Right forelimb (tissue), 1 donor: ENCODE measurements around the gene IQGAP2.

Experiments
- DNase-seq: peaks from one replicate; pipeline ENCODE4 v3.0.0-alpha.2; 2018

IQGAP2 gene

GRCh38 chr5:76384189-76384588, 18.9 kb upstream of the IQGAP2 start:
- DNase-seq: no peak

- no peak for DNase-seq
Observed at GRCh38 chr5:76384705-76385104, 18.4 kb upstream of the IQGAP2 start.

- no peak for DNase-seq
Observed at GRCh38 chr5:76385540-76385939, 17.5 kb upstream of the IQGAP2 start.

DNA sequence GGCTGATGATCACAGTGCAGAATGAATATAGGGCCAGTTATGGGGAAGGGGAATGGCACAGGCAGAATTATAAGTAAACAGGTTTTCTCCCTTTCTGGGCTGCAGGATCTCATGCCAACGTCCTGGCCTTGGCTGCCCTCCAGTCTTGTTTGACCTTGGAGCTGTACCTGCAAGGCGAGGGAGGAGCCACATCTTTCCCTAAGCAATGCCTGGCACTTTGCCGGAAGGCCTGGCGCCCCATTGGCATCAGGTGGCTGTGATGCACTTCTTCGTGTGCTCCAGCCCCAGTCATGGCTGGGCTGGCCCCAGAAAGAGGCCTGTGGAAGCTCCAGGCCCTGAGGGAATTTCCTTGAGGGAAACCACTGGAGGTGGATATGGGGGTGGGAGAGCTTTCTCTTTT, 16.7 kb upstream of the IQGAP2 start:
- DNase-seq: no peak

DNA sequence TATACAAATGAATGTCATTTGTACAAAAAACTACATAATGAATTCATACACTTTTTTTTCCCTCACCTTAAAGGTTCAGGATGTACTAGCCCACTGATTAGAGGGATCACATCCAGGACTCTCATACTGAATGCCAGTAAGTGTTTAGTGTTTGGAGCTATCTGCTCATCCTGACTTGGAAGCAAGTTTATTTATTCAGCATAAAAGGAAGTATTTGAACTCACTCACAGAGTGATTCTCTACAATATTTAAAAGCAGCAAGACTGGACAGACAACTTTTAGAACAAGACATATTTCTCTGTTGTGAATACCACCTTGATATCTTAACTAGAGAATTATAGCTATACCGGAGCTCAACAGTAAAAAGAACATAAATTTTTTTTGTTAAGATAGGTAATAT, 14.8 kb upstream of the IQGAP2 start:
- DNase-seq: no peak

DNA sequence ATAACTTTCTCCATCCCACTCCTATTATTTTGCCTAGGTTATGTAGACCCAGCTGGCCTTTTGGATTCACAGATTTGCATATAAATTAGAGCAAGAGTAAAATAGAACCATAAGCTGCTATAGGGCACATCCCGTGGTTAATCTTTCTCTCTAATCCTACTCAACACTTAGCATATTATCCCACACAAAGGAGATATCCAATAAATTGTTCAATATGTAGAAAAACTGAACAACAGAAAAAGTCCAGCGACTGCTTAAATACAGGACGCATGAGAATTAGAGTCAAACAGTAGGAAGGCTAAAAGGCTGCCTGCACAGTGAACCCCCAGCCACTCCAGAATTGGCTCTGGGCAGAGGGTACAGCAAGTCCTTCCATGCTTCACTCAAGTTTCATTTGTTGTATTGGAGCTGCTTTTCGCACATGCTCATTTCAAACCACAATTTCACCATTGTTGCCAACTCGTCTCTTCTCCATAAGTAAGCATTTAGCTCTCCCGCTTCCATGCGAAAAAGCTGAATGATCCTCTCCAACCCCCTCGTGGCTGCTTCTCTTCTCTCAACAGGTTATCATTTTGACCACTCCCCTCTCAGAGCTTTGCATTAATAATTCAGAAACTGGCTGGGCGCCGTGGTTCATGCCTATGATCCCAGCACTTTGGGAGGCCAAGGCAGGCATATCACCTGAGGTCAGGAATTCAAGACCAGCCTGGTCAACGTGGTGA, 14.1 kb upstream of the IQGAP2 start:
- no peak for DNase-seq

DNA sequence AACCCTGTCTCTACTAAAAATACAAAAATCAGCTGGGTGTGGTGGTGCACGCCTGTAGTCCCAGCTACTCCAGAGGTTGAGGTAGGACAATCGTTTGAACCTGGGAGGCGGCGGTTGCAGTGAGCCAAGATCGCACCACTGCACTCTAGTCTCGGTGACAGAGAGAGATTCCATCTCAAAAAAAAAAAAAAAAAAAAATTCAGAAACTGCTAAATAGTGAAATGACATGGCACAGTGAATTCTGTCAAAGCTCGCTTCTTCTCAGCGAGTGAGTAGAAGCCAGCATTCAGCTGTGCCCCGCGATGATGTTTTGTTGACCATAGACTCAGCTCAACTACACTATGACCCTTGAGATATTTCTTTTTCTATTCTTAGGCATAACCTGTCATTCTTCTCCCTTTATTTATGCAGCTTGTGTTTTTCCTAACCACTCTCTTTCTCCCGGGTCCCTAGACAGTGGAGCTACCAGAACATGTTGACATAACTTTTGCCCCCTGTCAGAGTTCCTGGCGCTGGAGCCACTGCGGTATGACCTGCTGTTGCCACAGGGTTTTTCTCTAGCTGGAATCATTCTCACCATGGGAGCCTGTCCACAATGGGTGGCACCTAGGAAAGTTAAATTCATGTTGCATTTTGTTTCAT, 13.5 kb upstream of the IQGAP2 start:
- DNase-seq: no peak

DNA sequence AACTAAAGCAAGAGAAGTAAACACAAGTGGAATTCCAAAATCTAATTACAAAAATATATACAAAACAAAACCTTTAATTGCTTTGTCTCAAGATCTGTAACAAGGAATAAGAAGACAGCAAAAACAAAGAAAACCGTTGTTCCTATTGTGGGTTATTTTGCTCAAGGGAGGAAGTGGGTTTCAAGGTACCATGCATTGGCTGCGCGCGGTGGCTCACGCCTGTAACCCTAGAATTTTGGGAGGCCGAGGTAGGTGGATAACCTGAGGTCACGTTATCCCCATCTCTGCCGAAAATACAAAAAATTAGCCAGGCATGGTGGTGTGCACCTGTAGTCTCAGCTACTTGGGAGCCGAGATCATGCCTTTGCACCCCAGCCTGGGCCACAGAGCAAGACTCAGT, 12.1 kb upstream of the IQGAP2 start:
- no peak for DNase-seq

DNA sequence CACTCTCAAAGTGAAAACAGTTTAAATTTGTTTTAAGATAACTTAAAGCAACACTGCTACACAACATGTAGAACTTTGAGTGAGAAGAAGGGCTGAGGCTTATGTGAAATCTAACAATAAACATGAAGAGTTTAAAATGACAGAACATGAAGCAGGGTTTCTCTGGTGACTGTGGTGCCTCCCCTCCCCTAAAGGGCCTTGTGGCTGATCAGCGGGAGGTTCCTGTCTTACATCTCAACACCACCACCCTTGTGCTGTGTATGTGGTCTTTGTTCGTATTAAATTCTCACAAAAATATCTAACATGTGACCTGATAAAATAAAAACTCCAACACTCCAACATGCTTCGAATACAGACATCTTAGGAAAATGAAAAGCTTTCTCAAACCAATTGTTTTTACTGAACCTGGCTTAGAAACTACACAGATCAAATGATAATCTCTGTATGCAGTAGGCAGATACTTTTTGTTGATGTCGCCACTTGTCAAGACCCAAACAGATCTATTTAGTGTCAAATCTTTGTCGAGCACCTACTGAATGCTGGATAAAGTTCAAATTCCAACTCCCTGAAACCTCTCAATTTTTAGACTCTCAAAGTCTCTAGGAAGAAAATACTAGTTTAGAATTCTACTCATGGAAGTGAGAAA, 9.9 kb upstream of the IQGAP2 start:
- DNase-seq: no peak

- no peak for DNase-seq
Observed at GRCh38 chr5:76397200-76397599, 5.9 kb upstream of the IQGAP2 start.

DNA sequence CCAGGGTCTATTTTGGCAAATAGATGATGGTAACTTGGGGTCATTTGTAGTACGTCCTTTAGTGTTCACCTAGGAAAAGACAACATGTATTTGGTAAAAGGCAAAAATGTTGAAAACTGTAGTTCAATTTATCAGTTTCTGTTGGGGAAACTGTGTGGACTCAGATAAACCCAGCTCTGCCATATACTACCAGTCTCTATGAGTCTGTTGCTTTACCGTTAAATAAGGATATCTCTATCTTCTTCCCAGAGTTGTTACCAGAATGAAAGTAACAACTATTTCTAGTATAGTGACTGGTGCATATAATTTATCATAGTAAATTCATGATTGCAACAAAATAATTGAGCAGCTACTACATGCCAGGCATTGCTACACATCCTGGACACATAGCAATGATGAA, 3.8 kb upstream of the IQGAP2 start:
- DNase-seq: no peak

- DNase-seq: no peak
Observed at GRCh38 chr5:76400466-76400865, 2.6 kb upstream of the IQGAP2 start.

DNA sequence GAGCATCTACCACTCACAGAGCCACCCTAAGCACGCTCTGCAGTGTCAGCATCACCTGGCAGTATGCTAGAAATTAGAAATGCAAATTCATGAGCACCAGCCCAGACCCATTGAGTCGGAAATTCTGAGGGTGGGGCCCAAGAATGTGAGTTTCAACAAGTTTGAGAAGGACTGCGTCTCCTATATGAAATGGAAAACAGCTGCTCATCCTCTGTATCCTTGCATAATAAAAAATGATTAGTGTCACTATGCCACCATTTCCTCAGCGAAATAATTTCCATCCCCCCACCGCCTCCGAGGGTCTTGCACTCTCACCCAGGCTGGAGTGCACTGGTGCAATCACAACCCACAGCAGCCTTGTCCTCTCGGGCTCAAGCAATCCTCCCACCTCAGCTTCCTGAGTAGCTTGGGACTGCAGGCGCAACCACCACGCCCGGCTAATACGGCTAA, 1.3 kb upstream of the IQGAP2 start:
- no peak for DNase-seq

- DNase-seq: peak; percentile 67
Observed at GRCh38 chr5:76402251-76402885, 717 bp upstream of the IQGAP2 start.

DNA sequence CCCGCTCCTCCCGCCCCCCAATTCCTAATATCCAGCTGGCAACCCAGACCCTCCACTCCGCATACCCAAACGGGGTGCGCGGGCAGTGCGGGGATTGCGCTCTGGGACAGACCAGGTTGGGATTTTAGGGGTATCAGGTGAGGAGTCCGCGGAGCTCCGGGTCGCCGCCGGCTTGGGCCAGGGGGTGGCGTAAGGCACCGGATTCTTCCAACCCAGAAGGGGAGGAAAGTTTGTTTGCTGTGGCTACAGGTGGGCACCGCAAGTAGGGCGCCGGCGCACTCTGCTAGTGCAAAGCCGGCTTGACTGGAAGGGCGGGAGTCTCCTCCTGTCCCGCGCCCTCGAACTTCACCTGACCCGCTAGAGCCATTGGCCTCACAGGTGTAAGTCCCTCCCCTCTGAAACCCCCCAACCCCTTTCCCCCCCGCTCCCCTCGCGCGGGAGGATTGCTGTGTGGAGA, 709 bp downstream of the IQGAP2 start:
- DNase-seq: peak; percentile 75

GRCh38 chr5:76404223-76405211, 1.4 kb downstream of the IQGAP2 start:
- no peak for DNase-seq

DNA sequence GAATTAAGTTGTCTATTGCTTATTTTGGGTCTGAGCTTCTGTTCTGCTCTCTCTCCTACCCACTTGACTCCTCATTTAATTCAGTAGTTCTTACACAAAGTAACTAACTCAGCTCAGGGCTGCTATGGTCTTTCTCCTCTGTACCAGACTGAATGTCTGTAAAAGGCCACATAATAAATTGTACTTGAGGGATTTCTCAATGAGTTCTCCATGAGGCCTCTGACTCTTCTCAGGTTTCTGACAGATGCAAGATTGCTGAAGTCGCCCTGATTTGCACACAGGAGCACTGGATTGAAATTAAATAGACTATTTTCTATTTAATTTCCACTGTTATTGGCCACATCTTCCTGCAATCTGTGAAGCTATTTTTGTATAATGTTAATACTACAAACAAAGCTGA, 2.9 kb downstream of the IQGAP2 start:
- DNase-seq: no peak

- DNase-seq: no peak
Observed at GRCh38 chr5:76406673-76407072, 3.6 kb downstream of the IQGAP2 start.

DNA sequence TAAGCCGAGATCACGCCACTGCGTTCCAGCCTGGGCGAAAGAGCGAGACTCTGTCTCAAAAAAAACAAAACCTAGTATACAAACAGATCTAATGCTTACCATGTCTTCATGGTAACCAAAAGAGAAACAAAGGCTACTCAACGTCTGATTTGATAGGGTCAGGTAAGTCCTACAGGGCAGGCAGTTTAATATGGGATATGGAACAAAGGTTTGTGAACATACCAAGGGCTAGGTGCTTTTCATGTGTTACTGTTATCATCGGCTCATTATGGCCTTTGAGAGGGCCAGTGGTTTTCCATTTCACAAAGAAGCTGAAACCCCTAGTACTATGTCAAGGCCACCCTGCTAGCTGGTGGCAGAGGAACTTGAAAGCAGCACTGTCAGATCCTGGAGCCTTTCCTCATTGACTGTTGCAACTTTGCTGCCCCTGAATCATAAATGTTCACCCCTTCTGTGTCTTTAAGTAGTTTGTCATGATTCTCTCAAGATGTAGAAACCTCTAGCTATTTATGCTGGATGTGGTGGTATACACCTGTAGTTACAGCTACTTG, 5.1 kb downstream of the IQGAP2 start:
- no peak for DNase-seq

GRCh38 chr5:76412511-76412910, 9.4 kb downstream of the IQGAP2 start:
- DNase-seq: no peak

DNA sequence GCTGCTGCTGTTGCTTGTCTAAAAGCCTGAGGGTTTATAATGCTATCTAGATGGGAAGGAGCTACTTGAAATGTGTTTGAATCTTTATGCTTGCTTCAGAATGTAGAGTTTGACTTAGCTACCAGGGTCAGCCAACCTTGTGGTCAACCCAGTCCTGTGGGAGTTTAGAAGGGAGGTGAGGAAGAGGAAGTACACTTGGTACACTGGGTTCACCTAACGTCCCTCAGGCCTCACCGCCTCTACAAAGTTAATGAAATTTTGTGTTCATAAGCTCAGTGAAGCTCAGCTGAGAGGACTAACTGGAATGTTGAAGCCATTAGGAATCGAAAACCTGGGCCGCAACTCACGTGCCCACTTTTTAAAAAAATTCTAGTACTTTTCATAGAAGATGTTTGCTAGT, 10.7 kb downstream of the IQGAP2 start:
- no peak for DNase-seq

GRCh38 chr5:76414788-76415187, 11.7 kb downstream of the IQGAP2 start:
- no peak for DNase-seq
